GM21447 (cell line): ENCODE results near the gene PER1.

Source experiments
- ATAC-seq: cut with Tn5 transposase; IDR thresholded peaks from one replicate; pipeline ENCODE4 v1.9.1; 2021; ENCODE audit not compliant: unreplicated experiment

PER1 gene

GRCh38 chr17:8154608-8155155 lies 2.5 kb upstream of the PER1 start:
- ATAC-seq = no peak

- ATAC-seq = no peak
These were observed 1.9 kb upstream of the PER1 start for GRCh38 chr17:8153957-8154607.

GRCh38 chr17:8153525-8153956 lies 1.3 kb upstream of the PER1 start:
- ATAC-seq = no peak

- no peak for ATAC-seq
These were observed 837 bp upstream of the PER1 start for GRCh38 chr17:8153031-8153451.

GRCh38 chr17:8151641-8152111 lies 528 bp downstream of the PER1 start:
- no peak for ATAC-seq

GRCh38 chr17:8151120-8151640 lies 1.0 kb downstream of the PER1 start:
- ATAC-seq = peak; percentile 37

GRCh38 chr17:8150194-8151119 lies 1.7 kb downstream of the PER1 start:
- no peak for ATAC-seq

- no peak for ATAC-seq
These were observed 2.6 kb downstream of the PER1 start for GRCh38 chr17:8149419-8150193.

GRCh38 chr17:8148560-8148959 lies 3.6 kb downstream of the PER1 start:
- no peak for ATAC-seq

- no peak for ATAC-seq
These were observed 4.3 kb downstream of the PER1 start for GRCh38 chr17:8147805-8148404.

- ATAC-seq = no peak
These were observed 4.9 kb downstream of the PER1 start for GRCh38 chr17:8147141-8147804.

- ATAC-seq = no peak
These were observed 5.6 kb downstream of the PER1 start for GRCh38 chr17:8146381-8147140.

- ATAC-seq = no peak
These were observed 6.4 kb downstream of the PER1 start for GRCh38 chr17:8145811-8146210.

GRCh38 chr17:8144401-8145231 lies 7.6 kb downstream of the PER1 start:
- no peak for ATAC-seq

GRCh38 chr17:8143581-8144400 lies 8.4 kb downstream of the PER1 start:
- ATAC-seq = no peak

- ATAC-seq = no peak
These were observed 9.2 kb downstream of the PER1 start for GRCh38 chr17:8142887-8143580.
